ENCODE data around the gene CSH1. TPM values are rescaled to one million over a fixed set of nuclear protein-coding genes. Genes with fewer than 3 reads are reported as not detected.

The CSH1 gene
- total and polyA plus RNA-seq, 2 experiments from 2014 or later: 0.68 TPM; not detected in 1

- TF ChIP-seq ZNF462 (CRISPR knock-in tag; IDR thresholded peaks at IDR 0.05) (no peak), EZH2 (IDR thresholded peaks at IDR 0.05; ENCODE audit: low read depth, unreplicated experiment) (no peak)
Measured at GRCh38 chr17:63941162-63941561, 44.8 kb upstream of the CSH1 start (continued).

DNA sequence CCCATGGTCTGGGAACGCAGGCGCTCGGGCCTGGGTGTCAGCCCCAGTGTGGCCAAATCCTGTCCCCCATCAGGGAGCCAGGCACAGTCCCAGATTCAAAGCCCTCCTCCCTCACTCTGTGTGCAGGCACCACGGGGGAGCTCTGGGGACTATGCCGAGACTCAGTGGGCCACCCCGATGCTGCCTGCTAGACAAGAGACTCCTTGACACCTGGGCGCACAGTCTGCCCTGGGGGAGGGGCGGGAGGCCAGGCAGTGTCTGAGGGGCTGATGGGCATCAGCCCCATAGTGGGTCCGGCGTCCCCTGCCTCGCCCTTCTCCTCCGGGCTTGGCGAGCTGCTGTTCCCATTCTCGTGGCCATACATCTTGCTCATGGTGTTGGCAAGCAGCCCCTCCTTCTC lies 44.2 kb upstream of the CSH1 start:
- H3K27me3 ChIP-seq (ENCODE audit: insufficient read depth): no peaks in the 10 kb centered on the region
- no peak overlapping the region for H2AFZ ChIP-seq
- no peaks in the 10 kb centered on the region for H3K36me3 ChIP-seq (ENCODE audit: insufficient read depth)
- H3K27ac ChIP-seq (ENCODE audit: low read depth): no peak overlapping the region
- no peaks in the 10 kb centered on the region for H3K79me2 ChIP-seq (replicated peaks; ENCODE audit: insufficient read depth)
- H3K4me2 ChIP-seq: no peak overlapping the region
- no peaks in the 10 kb centered on the region for H3F3A ChIP-seq (replicated peaks; ENCODE audit: low read depth)
- Mint-ChIP-seq H3K4me1 (peaks cover 4% of the 10 kb centered on the region; the same call in 2 of the 3 replicates), H3K27me3 (ENCODE audit: insufficient read depth, low read depth, poor library complexity) (peaks cover 2% of the 10 kb centered on the region), H3K36me3 (ENCODE audit: low read depth) (peaks cover 33% of the 10 kb centered on the region), H3K27ac (no peak overlapping the region), H3K9me3 (no peaks in the 10 kb centered on the region; the same call in 2 of the 3 replicates), H3K4me3 (no peak overlapping the region)
- no peaks in the 10 kb centered on the region for H3K4me1 ChIP-seq (ENCODE audit: insufficient read depth)
- no peaks in the 10 kb centered on the region for H4K20me1 ChIP-seq (replicated peaks; ENCODE audit: insufficient read depth)
- DNase-seq (ENCODE audit: low spot score) (no peak), ATAC-seq (no peak)
- no peaks in the 10 kb centered on the region for H3K9me2 ChIP-seq (ENCODE audit: insufficient read depth)
- H3K4me3 ChIP-seq: no peak overlapping the region
- TF ChIP-seq, protein P1, sequence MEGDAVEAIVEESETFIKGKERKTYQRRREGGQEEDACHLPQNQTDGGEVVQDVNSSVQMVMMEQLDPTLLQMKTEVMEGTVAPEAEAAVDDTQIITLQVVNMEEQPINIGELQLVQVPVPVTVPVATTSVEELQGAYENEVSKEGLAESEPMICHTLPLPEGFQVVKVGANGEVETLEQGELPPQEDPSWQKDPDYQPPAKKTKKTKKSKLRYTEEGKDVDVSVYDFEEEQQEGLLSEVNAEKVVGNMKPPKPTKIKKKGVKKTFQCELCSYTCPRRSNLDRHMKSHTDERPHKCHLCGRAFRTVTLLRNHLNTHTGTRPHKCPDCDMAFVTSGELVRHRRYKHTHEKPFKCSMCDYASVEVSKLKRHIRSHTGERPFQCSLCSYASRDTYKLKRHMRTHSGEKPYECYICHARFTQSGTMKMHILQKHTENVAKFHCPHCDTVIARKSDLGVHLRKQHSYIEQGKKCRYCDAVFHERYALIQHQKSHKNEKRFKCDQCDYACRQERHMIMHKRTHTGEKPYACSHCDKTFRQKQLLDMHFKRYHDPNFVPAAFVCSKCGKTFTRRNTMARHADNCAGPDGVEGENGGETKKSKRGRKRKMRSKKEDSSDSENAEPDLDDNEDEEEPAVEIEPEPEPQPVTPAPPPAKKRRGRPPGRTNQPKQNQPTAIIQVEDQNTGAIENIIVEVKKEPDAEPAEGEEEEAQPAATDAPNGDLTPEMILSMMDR (conservative IDR thresholded peaks at IDR 0.05; ENCODE audit: low read depth in 2 of 2): no peak
- no peak for TF ChIP-seq STAT1 (IDR thresholded peaks at IDR 0.05; ENCODE audit: unreplicated experiment)
- TF ChIP-seq, protein P2, sequence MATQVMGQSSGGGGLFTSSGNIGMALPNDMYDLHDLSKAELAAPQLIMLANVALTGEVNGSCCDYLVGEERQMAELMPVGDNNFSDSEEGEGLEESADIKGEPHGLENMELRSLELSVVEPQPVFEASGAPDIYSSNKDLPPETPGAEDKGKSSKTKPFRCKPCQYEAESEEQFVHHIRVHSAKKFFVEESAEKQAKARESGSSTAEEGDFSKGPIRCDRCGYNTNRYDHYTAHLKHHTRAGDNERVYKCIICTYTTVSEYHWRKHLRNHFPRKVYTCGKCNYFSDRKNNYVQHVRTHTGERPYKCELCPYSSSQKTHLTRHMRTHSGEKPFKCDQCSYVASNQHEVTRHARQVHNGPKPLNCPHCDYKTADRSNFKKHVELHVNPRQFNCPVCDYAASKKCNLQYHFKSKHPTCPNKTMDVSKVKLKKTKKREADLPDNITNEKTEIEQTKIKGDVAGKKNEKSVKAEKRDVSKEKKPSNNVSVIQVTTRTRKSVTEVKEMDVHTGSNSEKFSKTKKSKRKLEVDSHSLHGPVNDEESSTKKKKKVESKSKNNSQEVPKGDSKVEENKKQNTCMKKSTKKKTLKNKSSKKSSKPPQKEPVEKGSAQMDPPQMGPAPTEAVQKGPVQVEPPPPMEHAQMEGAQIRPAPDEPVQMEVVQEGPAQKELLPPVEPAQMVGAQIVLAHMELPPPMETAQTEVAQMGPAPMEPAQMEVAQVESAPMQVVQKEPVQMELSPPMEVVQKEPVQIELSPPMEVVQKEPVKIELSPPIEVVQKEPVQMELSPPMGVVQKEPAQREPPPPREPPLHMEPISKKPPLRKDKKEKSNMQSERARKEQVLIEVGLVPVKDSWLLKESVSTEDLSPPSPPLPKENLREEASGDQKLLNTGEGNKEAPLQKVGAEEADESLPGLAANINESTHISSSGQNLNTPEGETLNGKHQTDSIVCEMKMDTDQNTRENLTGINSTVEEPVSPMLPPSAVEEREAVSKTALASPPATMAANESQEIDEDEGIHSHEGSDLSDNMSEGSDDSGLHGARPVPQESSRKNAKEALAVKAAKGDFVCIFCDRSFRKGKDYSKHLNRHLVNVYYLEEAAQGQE (IDR thresholded peaks at IDR 0.05; ENCODE audit: unreplicated experiment): no peak
- TF ChIP-seq POLR2AphosphoS5 (IDR thresholded peaks at IDR 0.05; ENCODE audit: low read depth): no peak
- no peak for TF ChIP-seq ZNF331 (CRISPR knock-in tag; IDR thresholded peaks at IDR 0.05; ENCODE audit: low read depth)
- TF ChIP-seq JUNB (IDR thresholded peaks at IDR 0.05; ENCODE audit: unreplicated experiment): no peak
- TF ChIP-seq, protein P3, sequence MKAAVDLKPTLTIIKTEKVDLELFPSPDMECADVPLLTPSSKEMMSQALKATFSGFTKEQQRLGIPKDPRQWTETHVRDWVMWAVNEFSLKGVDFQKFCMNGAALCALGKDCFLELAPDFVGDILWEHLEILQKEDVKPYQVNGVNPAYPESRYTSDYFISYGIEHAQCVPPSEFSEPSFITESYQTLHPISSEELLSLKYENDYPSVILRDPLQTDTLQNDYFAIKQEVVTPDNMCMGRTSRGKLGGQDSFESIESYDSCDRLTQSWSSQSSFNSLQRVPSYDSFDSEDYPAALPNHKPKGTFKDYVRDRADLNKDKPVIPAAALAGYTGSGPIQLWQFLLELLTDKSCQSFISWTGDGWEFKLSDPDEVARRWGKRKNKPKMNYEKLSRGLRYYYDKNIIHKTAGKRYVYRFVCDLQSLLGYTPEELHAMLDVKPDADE (IDR thresholded peaks at IDR 0.05): no peak
- no peak for TF ChIP-seq EZH2phosphoT487 (IDR thresholded peaks at IDR 0.05; ENCODE audit: unreplicated experiment)

Measured in GM23338 (cell line).